Stimulated activated memory B cell treated with anti-CD40 and anti-IgM and Interleukin-4, amounts not matched to agents 10 μg/mL and 1 μg/mL and 100 μg/mL, for 72 hours (primary cell): Measurements from ENCODE around the gene KIFC1.

Experiments
- ATAC-seq: fragments of 150-1000 bp; cut with Tn5 transposase; 2 replicates; pipeline ENCODE4 v1.10.0; 2021
- H3K27ac Mint-ChIP-seq: one replicate; pipeline ENCODE4 v1.8.0; 2022; ENCODE audit warnings: mild to moderate bottlenecking, mixed read lengths
- H3K27me3 Mint-ChIP-seq: one replicate; pipeline ENCODE4 v1.8.0; 2022; ENCODE audit warnings: mixed read lengths
- H3K36me3 Mint-ChIP-seq: one replicate; pipeline ENCODE4 v1.8.0; 2022; ENCODE audit warnings: mixed read lengths
- H3K4me1 Mint-ChIP-seq: one replicate; pipeline ENCODE4 v1.8.0; 2022; ENCODE audit warnings: mixed read lengths
- H3K4me3 Mint-ChIP-seq: one replicate; pipeline ENCODE4 v1.8.0; 2022; ENCODE audit warnings: mild to moderate bottlenecking, moderate library complexity, mixed read lengths
- H3K9me3 Mint-ChIP-seq: one replicate; pipeline ENCODE4 v1.8.0; 2022; ENCODE audit warnings: mixed read lengths

The KIFC1 gene

GRCh38 chr6:33425668-33426577 lies 34.3 kb downstream of the KIFC1 start:
- Mint-ChIP-seq H3K36me3 (no peaks in the 10 kb centered on the region), H3K9me3 (no peaks in the 10 kb centered on the region), H3K4me1 (peaks cover 62% of the 10 kb centered on the region), H3K27ac (peak overlapping the region; percentile 94), H3K27me3 (no peaks in the 10 kb centered on the region), H3K4me3 (peak overlapping the region; percentile 86)
- peak; percentile 77 for ATAC-seq

GRCh38 chr6:33426590-33427511 lies 35.2 kb downstream of the KIFC1 start:
- no peaks in the 10 kb centered on the region for H3K9me3 Mint-ChIP-seq
- no peaks in the 10 kb centered on the region for H3K27me3 Mint-ChIP-seq
- peak overlapping the region; percentile 94 for H3K27ac Mint-ChIP-seq
- peak; percentile 20 for ATAC-seq
- peak overlapping the region; percentile 86 for H3K4me3 Mint-ChIP-seq
- no peaks in the 10 kb centered on the region for H3K36me3 Mint-ChIP-seq
- peaks cover 71% of the 10 kb centered on the region for H3K4me1 Mint-ChIP-seq

DNA sequence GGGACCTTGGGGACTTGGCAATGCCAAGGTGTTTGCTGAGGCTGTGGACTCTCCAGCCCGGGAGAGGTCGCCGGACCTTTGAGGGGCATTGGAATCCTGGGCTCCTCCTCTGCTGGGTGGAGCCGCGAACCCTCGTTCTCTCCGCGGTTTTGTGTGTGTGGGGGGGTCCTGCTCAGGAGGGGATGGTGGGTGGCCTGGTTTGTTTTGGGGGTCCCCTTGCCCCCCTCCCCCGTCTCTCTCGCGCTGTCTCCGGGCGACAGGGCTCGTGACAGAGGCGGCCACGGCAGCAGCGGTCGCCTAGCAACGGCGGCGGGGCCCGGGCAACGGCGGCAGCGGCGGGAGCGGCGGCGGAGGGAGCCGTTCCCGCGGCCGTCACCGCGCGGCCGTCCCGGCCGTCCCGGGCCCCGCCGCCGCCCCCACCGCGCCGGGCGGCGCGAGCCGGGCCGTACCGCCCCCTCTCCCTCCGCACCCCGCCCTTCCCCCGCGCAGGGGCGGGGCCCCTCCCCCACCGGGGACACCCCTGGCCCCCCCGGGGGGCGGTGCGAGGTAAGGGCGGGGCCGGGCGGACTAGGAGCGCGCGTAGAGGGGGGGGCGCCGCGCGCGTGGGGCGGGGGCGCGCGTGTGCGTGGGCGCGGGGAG lies 36.1 kb downstream of the KIFC1 start:
- peaks cover 80% of the 10 kb centered on the region for H3K4me1 Mint-ChIP-seq
- H3K27me3 Mint-ChIP-seq = no peaks in the 10 kb centered on the region
- peak overlapping the region; percentile 94 for H3K27ac Mint-ChIP-seq
- no peaks in the 10 kb centered on the region for H3K9me3 Mint-ChIP-seq
- H3K36me3 Mint-ChIP-seq = peaks cover 1% of the 10 kb centered on the region
- ATAC-seq = peak; percentile 39
- H3K4me3 Mint-ChIP-seq = peak overlapping the region; percentile 86

DNA sequence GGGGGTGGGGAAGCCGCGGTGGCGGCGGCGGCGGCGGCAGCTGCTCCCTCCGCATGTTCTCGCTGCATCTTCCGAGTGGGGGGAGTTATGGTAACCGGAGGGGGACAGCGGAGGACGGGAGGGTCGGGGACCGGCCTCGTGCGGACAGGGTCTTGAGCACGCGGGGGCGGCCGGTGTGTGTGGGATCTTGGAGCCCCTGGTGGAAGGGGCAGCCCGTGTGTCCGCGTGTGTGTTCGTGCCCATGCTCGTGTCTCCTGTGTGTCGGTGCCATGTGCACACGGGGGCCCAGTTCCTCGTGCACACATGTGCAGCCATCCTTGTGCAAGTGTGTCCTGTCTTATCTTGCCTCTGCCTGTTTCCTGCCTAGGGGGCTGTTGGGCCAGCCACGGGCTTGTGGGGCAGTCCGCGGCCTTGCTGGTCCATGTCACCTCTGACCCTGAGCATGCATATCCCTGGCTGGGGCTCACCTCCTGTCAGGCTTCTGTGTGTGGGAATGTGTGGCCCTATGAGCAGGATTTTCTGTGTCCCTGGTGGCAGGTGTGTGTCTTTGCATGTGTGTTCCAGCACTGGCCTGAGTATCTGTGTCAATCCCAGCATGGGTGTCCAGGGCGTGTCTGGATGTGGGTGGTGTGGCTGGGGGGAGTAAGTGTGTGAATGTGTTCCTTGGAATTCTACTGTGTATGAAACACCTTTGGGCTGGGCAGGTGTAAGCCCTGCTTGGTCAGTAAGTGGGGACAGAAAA lies 36.8 kb downstream of the KIFC1 start:
- peaks cover 6% of the 10 kb centered on the region for H3K36me3 Mint-ChIP-seq
- peaks cover 86% of the 10 kb centered on the region for H3K4me1 Mint-ChIP-seq
- H3K27me3 Mint-ChIP-seq = no peaks in the 10 kb centered on the region
- peak overlapping the region; percentile 71 for H3K4me3 Mint-ChIP-seq
- ATAC-seq = peak; percentile 1
- H3K9me3 Mint-ChIP-seq = no peaks in the 10 kb centered on the region
- H3K27ac Mint-ChIP-seq = peak overlapping the region; percentile 66

DNA sequence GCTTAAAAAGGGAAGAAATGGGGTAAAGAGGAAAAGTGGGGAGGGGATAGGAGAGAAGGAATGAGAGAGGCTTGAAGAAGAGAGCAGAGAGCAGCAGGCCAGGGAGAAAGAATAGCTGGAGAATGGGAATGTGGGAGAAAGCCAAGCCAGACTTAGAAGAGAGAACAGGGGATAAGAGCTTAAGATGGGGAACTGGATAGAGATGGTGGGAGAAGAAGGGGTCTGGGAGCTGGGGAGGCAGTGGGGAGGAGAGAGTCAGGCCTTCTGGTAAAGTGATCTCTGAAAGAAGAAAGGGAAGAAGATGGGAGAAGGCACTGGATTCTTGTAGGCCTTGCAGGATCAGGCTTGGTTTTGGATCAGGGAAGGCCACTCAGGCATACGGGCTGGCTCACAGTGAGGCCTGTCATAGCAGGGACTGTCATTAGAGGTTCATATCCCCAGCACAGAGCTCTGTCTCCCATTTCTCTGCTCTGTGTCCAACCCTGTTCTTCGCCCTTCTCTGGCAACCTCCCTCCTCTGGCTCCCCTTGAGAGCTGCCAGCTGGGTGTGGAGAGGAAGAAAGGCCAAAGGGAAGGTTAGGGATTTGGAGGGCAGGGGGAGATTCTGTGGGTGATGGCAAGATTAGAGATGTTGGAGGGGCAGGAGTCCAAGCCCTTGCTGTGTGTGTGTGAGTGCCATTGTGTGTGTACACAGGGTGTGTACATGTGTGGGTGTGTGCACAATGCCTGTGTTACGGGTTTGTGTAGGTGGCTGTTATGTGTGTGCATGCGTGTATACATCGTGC lies 37.5 kb downstream of the KIFC1 start:
- Mint-ChIP-seq H3K27ac (peak overlapping the region; percentile 66), H3K9me3 (no peaks in the 10 kb centered on the region), H3K4me3 (peak overlapping the region; percentile 71), H3K27me3 (no peaks in the 10 kb centered on the region), H3K4me1 (peaks cover 88% of the 10 kb centered on the region), H3K36me3 (peaks cover 6% of the 10 kb centered on the region)
- ATAC-seq = no peak

- H3K9me3 Mint-ChIP-seq = no peaks in the 10 kb centered on the region
- H3K4me3 Mint-ChIP-seq = no peak overlapping the region
- no peak for ATAC-seq
- no peaks in the 10 kb centered on the region for H3K27me3 Mint-ChIP-seq
- H3K4me1 Mint-ChIP-seq = peaks cover 84% of the 10 kb centered on the region
- H3K36me3 Mint-ChIP-seq = peaks cover 6% of the 10 kb centered on the region
- peak overlapping the region; percentile 66 for H3K27ac Mint-ChIP-seq
Observed at GRCh38 chr6:33429750-33430052, 38.1 kb downstream of the KIFC1 start.

DNA sequence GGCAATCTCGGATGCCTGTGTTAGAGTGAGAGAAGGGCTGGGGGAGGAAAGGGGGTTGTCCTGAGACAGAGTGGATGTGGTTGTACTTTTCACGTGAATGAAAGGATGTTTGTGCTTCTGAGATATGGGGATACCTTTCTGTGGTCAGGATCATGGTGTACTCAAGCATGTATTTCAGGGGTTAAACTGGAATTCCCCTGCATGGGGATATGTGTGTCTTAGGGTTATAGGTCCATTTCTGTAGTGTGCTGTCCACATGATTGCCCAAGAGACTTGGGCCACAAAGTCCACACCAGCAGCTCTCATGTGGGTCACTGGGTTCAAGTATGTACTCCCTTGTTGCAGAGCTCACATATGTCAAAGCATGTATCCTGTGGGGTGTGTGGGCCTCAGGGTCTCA lies 38.7 kb downstream of the KIFC1 start:
- no peak overlapping the region for H3K4me3 Mint-ChIP-seq
- ATAC-seq = no peak
- peaks cover 77% of the 10 kb centered on the region for H3K4me1 Mint-ChIP-seq
- peaks cover 10% of the 10 kb centered on the region for H3K36me3 Mint-ChIP-seq
- no peak overlapping the region for H3K27ac Mint-ChIP-seq
- no peaks in the 10 kb centered on the region for H3K27me3 Mint-ChIP-seq
- H3K9me3 Mint-ChIP-seq = no peaks in the 10 kb centered on the region

DNA sequence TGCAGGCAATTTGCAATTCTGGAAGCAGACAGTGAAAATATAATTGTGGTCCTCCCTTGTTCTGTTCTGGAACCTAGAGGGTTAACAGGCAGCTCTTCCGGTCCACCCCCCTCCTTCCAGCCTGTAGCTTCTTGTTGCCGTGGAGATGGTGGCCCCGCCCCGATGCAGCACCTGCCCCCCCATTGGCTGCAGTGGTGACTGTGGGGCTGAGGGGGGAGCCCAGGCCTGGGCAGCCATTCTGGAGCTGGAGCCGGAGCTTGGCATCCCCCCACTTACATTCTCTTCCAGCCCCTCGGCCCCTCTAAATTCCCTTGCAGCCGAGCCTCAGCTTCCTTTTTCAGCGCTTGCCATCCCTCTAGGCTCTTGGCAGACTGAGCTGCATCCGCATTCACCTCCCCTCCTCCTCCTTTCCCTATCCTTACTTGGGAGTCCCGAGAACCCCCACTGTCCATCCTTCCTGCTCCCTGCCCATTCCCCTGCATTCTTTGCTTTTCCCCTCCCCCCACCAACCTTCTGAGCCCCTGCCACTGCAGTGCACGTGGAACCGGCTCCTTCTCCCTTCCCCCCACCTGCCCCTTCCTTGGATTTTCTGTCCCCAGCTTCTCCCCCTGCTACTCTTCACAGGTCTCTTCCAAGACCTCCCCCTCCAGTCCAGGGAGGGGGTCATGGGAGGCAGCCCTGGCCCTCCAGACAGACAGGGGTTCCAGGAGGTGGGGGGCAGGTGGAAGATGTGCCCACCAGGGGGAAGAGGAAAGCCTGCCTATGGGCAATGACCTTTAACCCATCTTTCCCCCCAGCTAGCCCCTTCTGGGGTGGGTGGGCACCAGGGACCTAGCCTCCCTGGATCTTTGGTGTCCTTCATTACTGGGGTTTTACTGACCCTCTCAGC lies 39.6 kb downstream of the KIFC1 start:
- peaks cover 73% of the 10 kb centered on the region for H3K4me1 Mint-ChIP-seq
- no peaks in the 10 kb centered on the region for H3K9me3 Mint-ChIP-seq
- H3K27me3 Mint-ChIP-seq = no peaks in the 10 kb centered on the region
- peak overlapping the region; percentile 76 for H3K4me3 Mint-ChIP-seq
- ATAC-seq = peak; percentile 75
- H3K27ac Mint-ChIP-seq = peak overlapping the region; percentile 82
- peaks cover 14% of the 10 kb centered on the region for H3K36me3 Mint-ChIP-seq

DNA sequence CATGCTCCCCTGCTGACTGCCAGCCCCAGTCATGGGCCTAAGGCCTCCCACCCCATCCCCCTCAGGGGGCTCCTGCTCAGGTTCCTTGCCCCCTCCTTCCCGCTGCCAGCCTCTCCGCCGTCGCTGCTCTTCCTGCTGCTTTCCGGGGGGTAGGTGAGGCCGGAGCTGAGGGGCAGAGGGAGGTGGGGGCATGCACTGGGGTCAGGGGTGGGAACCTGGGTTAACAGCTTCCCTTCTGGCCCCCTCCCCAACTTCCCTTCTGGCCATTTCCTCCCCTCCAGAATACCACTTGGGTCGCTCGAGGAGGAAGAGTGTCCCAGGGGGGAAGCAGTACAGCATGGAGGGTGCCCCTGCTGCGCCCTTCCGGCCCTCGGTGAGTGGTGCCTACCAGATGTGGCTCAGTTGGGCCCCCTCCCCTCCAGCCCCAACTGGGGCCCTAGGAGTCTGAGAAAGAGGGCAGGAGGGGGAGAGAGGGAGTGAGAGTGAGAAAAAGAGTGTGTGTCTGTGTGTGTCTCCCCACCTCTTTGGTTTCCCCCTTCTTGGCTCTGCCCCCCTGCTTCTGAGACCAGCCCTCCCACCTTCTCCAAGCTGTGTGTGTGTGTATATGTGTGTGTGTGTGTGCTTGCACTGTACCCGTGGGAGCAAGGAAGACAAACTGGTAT lies 40.4 kb downstream of the KIFC1 start:
- H3K4me3 Mint-ChIP-seq = peak overlapping the region; percentile 76
- H3K27ac Mint-ChIP-seq = peak overlapping the region; percentile 82
- no peaks in the 10 kb centered on the region for H3K9me3 Mint-ChIP-seq
- H3K27me3 Mint-ChIP-seq = no peaks in the 10 kb centered on the region
- H3K4me1 Mint-ChIP-seq = peaks cover 66% of the 10 kb centered on the region
- ATAC-seq = peak; percentile 29
- peaks cover 18% of the 10 kb centered on the region for H3K36me3 Mint-ChIP-seq

DNA sequence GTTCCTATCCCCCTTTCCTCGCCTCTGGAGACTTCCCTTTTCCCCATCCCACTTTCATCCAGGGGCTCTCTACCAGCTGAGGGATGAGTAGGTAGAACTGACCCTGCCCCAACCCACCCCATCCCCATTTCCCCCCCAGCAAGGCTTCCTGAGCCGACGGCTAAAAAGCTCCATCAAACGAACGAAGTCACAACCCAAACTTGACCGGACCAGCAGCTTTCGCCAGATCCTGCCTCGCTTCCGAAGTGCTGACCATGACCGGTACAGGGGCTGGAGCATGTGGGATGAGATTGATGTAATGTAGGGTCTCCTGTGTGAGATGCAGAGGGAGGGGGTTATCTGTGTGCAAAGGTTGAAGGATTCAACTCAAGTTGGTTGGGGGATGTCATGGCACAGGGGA lies 40.9 kb downstream of the KIFC1 start:
- Mint-ChIP-seq H3K27ac (peak overlapping the region; percentile 82), H3K4me1 (peaks cover 60% of the 10 kb centered on the region), H3K4me3 (peak overlapping the region; percentile 76), H3K36me3 (peaks cover 23% of the 10 kb centered on the region), H3K9me3 (no peaks in the 10 kb centered on the region), H3K27me3 (no peaks in the 10 kb centered on the region)
- no peak for ATAC-seq

DNA sequence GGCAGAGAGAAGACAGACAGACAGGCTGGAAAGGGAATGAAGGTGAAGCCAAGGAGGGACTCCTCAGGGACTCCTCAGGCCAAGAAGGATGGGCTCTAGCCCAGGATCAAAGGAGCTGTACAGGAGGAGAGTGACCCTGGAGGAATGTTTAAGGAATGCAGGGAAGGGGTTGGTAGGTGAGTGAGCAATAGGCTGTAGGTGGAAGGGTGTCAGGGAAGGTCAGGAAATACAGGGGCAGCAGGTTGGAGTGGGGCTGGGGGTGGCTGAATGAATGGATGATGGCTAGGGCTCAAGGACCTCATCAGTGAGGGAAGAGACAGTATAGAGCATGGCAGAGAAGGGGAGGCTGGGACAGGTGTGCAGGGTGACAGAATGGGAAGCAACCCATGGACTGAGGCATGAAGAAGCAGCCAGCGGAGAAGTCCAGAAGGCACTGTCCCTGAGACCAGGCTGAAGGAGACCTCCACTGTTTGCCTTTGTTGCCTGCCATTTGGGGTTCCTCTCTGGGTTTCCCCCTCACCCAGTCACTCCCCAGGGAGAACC lies 41.4 kb downstream of the KIFC1 start:
- Mint-ChIP-seq H3K4me3 (peak overlapping the region; percentile 1), H3K27ac (peak overlapping the region; percentile 82), H3K4me1 (peaks cover 59% of the 10 kb centered on the region), H3K9me3 (no peaks in the 10 kb centered on the region), H3K27me3 (no peaks in the 10 kb centered on the region), H3K36me3 (peaks cover 25% of the 10 kb centered on the region)
- no peak for ATAC-seq

DNA sequence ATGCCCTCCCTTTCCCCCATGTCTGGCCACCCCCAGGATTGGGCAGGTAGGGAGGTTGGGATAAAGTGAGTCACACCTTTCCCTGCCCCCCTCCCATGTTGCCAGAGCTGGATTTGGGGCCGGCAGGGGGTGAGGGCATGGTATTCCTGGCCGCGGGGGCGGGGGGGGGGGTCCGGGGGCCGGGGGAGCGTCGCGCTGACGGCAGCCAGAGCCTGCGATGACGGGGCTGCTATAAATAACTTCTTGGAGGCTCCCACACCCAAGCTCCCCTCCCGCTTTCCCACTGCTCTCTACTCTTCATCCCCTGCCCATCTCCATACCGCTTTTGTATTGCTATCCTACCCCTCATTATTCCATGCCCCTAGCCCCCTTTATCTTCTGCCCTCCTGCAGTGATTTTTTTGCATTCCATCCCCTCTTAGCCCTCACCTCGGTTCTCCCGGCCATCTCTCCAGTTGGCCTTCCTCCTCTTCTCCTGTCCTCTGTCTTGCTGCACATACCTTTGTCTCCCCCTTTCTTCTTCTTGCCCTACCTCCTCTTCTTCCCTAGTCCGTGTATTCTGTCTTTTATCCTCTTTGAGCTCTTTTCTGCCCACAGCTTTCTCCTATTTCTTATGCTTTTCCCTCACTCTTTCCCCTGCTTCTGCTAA lies 42.0 kb downstream of the KIFC1 start:
- no peak for ATAC-seq
- no peaks in the 10 kb centered on the region for H3K27me3 Mint-ChIP-seq
- H3K27ac Mint-ChIP-seq = peak overlapping the region; percentile 10
- peaks cover 30% of the 10 kb centered on the region for H3K36me3 Mint-ChIP-seq
- no peaks in the 10 kb centered on the region for H3K9me3 Mint-ChIP-seq
- H3K4me3 Mint-ChIP-seq = no peak overlapping the region
- H3K4me1 Mint-ChIP-seq = peaks cover 54% of the 10 kb centered on the region
